ENCODE measurements around the gene RANBP6. TPM values are rescaled to one million over a fixed set of nuclear protein-coding genes. Genes with fewer than 3 reads are reported as not detected.
A peak's percentile ranks its signal among the peaks of the same experiment; 100 is the strongest.

The RANBP6 gene
- total RNA-seq, 1 experiment from 2014 or later = 14.1 TPM

DNA sequence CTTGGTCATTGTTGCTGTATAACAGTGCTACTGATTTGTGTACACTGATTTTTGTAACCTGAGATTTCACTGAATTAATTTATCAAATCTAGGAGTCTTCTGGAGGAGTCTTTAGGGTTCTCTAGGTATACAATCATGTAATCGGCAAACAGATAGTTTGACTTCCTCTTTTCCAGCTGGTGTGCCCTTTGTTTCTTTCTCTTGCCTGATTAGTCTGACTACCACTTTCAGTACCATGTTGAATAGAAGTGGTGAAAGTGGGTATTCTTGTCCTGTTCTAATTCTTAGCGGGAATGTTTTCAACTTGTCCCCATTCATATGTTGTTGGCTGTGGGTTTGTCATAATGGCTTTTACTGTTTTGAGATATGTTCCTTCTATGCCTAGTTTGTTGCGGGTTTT, 24.7 kb upstream of the RANBP6 start:
- no peaks in the 10 kb centered on the region for H3K4me1 ChIP-seq (ENCODE audit: insufficient read depth, low read length)
- ChIA-PET POLR2A (ENCODE audit: unreplicated experiment) (no interaction called here), CTCF (no interaction called here)
- H3K79me2 ChIP-seq (ENCODE audit: low read length) = no peaks in the 10 kb centered on the region
- H3K27me3 ChIP-seq (ENCODE audit: low read length) = no peaks in the 10 kb centered on the region
- TF ChIP-seq EZH2 (IDR thresholded peaks at IDR 0.05; ENCODE audit: low read length, unreplicated experiment) = no peak
- ATAC-seq (no peak), DNase-seq (no peak)
- no peak overlapping the region for H3K4me2 ChIP-seq (ENCODE audit: low read length)
- no peak overlapping the region for H3K27ac ChIP-seq (ENCODE audit: low read length)
- H3K9me2 ChIP-seq (replicated peaks; ENCODE audit: low read length) = no peaks in the 10 kb centered on the region
- H3K36me3 ChIP-seq (ENCODE audit: low read depth, low read length) = no peaks in the 10 kb centered on the region
- H3K9ac ChIP-seq (ENCODE audit: low read length) = no peak overlapping the region
- BruUV-seq (replicated peaks) = no TSS peak
- H3K4me3 ChIP-seq (ENCODE audit: low read length) = no peak overlapping the region
- intact Hi-C loops (cut with micrococcal nuclease) = no loop called here
- H3K9me3 ChIP-seq (ENCODE audit: low read length) = no peaks in the 10 kb centered on the region
- no peaks in the 10 kb centered on the region for H4K20me1 ChIP-seq (ENCODE audit: low read length)
- H3F3A ChIP-seq (ENCODE audit: low read length, unreplicated experiment) = no peaks in the 10 kb centered on the region
- no peak overlapping the region for H2AFZ ChIP-seq (ENCODE audit: low read length)

DNA sequence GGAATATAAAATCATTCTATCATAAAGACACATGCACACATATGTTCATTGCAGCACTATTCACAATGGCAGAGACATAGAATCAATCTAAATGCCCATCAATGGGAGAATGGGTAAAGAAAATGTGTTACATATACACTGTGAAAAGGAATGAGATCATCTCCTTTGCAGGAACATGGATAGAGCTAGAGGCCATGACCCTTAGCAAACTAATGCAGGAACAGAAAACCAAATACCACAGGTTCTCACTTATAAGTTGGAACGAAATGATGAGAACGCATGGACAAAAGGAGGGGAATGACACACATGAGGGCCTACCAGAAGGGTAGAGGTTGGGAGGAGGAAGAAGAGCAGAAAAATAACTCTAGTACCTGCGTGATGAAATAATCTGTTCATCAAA, 21.0 kb upstream of the RANBP6 start:
- ChIA-PET POLR2A (ENCODE audit: unreplicated experiment) (no interaction called here), CTCF (no interaction called here)
- H3K79me2 ChIP-seq (ENCODE audit: low read length) = no peaks in the 10 kb centered on the region
- H3K9ac ChIP-seq (ENCODE audit: low read length) = no peak overlapping the region
- no peaks in the 10 kb centered on the region for H4K20me1 ChIP-seq (ENCODE audit: low read length)
- H3K4me3 ChIP-seq (ENCODE audit: low read length) = no peak overlapping the region
- intact Hi-C loops (cut with micrococcal nuclease) = no loop called here
- H3K4me2 ChIP-seq (ENCODE audit: low read length) = no peak overlapping the region
- no peaks in the 10 kb centered on the region for H3K36me3 ChIP-seq (ENCODE audit: low read depth, low read length)
- H3K4me1 ChIP-seq (ENCODE audit: insufficient read depth, low read length) = no peaks in the 10 kb centered on the region
- no peak overlapping the region for H2AFZ ChIP-seq (ENCODE audit: low read length)
- no peaks in the 10 kb centered on the region for H3F3A ChIP-seq (ENCODE audit: low read length, unreplicated experiment)
- H3K9me3 ChIP-seq (ENCODE audit: low read length) = no peaks in the 10 kb centered on the region
- no peak for DNase-seq
- no peak overlapping the region for H3K27ac ChIP-seq (ENCODE audit: low read length)
- BruUV-seq (replicated peaks) = no TSS peak
- H3K27me3 ChIP-seq (ENCODE audit: low read length) = no peaks in the 10 kb centered on the region
- H3K9me2 ChIP-seq (replicated peaks; ENCODE audit: low read length) = no peaks in the 10 kb centered on the region
- TF ChIP-seq EZH2phosphoT487 (IDR thresholded peaks at IDR 0.05; ENCODE audit: borderline replicate concordance, low read length) = no peak
- no peak for TF ChIP-seq EZH2 (IDR thresholded peaks at IDR 0.05; ENCODE audit: low read length, unreplicated experiment)
- no peak for ATAC-seq

DNA sequence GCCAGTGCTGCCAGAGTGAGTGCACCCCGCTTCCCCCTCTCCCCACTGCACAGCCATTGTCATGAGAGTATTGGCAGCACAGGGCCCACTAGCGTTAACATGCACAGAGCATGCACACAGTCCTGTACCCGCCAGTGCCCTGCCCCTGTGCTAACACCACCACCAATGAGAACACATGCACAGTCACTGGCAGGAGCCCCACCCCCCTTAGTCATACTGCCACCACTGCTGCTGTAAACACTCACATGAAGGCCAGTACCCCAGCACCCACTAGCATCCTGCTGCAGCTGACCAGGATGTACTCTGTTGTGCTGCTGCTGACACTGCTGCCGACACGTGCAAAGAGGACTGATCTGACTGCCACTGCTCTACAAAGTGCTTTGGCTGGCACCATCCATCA, 19.5 kb upstream of the RANBP6 start:
- no peak overlapping the region for H3K27ac ChIP-seq (ENCODE audit: low read length)
- no peak overlapping the region for H2AFZ ChIP-seq (ENCODE audit: low read length)
- no peaks in the 10 kb centered on the region for H3K27me3 ChIP-seq (ENCODE audit: low read length)
- intact Hi-C loops (cut with micrococcal nuclease) = no loop called here
- H3K4me3 ChIP-seq (ENCODE audit: low read length) = no peak overlapping the region
- H3K9me3 ChIP-seq (ENCODE audit: low read length) = no peaks in the 10 kb centered on the region
- H3K79me2 ChIP-seq (ENCODE audit: low read length) = no peaks in the 10 kb centered on the region
- no peaks in the 10 kb centered on the region for H3K9me2 ChIP-seq (replicated peaks; ENCODE audit: low read length)
- BruUV-seq (replicated peaks) = no TSS peak
- no peaks in the 10 kb centered on the region for H3K36me3 ChIP-seq (ENCODE audit: low read depth, low read length)
- ATAC-seq (peak; percentile 65; the same call in 1 of the 2 replicates), DNase-seq (peak; percentile 27)
- no peak for TF ChIP-seq EZH2phosphoT487 (IDR thresholded peaks at IDR 0.05; ENCODE audit: borderline replicate concordance, low read length)
- no peak for TF ChIP-seq CTCF (conservative IDR thresholded peaks at IDR 0.05; ENCODE audit: low read depth, low read length)
- no peak for TF ChIP-seq EZH2 (IDR thresholded peaks at IDR 0.05; ENCODE audit: low read length, unreplicated experiment)
- ChIA-PET POLR2A (ENCODE audit: unreplicated experiment) (no interaction called here), CTCF (no interaction called here)
- H3K9ac ChIP-seq (ENCODE audit: low read length) = no peak overlapping the region
- no peak overlapping the region for H3K4me2 ChIP-seq (ENCODE audit: low read length)
- H3K4me1 ChIP-seq (ENCODE audit: insufficient read depth, low read length) = no peaks in the 10 kb centered on the region; the same call in 1 of the 2 replicates
- H4K20me1 ChIP-seq (ENCODE audit: low read length) = no peaks in the 10 kb centered on the region
- H3F3A ChIP-seq (ENCODE audit: low read length, unreplicated experiment) = no peaks in the 10 kb centered on the region

Data from PC-3 (cell line).